HG02938 (cell line): ENCODE measurements around the gene APOB.

Experiments
- ATAC-seq: cut with Tn5 transposase; IDR thresholded peaks from one replicate; pipeline ENCODE4 v1.9.1; 2021; ENCODE audit warnings: mild to moderate bottlenecking, moderate library complexity; ENCODE audit not compliant: unreplicated experiment

Gene APOB

DNA sequence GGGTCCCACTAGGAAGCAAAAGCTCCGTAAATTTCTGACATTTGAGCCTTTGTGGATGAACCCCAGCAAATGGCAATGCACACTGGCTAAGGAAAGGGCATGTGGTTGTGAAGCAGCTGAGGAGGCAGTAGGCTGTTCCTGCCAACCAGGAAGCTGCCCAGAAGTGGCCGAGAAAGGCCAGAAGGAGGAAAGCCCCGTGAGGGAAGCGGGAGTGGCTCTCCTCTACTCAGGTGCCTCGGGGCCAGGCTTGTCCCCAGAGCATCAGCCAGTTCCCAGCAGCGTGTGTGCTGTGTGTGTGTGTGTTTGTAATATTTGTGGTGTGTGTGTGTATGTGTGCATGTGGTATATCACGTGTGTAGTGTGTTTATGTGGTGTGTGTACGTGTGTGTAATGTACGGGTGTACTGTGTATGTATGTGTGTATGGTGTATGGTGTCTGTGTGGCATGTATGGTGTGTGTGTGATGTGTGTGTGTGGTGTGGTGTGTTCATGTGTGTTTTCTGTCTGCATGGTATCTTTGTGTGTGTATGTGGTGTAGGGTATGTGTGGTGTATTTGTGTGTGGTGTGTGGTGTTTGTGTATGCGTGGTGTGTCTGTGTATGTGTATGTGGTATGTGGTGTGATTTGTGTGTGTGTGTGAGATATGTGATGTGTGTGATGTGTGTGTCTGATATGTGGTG lies 90.6 kb downstream of the APOB start:
- ATAC-seq, result no peak
